Memory B cell (primary cell): ENCODE measurements around the gene GNG2.
"Not testable (repeated sequence)": the region's sequence is repeated elsewhere in the genome, so short reads cannot be mapped to it uniquely, and the experiment has no call there.

Source experiments
- ATAC-seq: fragments of 150-1000 bp; cut with Tn5 transposase; 2 replicates; pipeline ENCODE4 v1.10.0; 2021; ENCODE audit warnings: low read depth, mild to moderate bottlenecking, moderate library complexity
- DNase-seq, 2 donors: peaks; one replicate each; pipeline ENCODE4 v3.0.0; 2022; ENCODE audit warnings: low spot score in 2 of 2
- H3K27ac Mint-ChIP-seq: one replicate; pipeline ENCODE4 v1.8.0; 2022; ENCODE audit warnings: mild to moderate bottlenecking, moderate library complexity, mixed read lengths
- H3K27me3 Mint-ChIP-seq: one replicate; pipeline ENCODE4 v1.8.0; 2022; ENCODE audit warnings: mixed read lengths
- H3K36me3 Mint-ChIP-seq: one replicate; pipeline ENCODE4 v1.8.0; 2022; ENCODE audit warnings: mild to moderate bottlenecking, mixed read lengths
- H3K4me1 Mint-ChIP-seq: one replicate; pipeline ENCODE4 v1.8.0; 2022; ENCODE audit warnings: mixed read lengths
- H3K4me3 Mint-ChIP-seq: one replicate; pipeline ENCODE4 v1.8.0; 2022; ENCODE audit warnings: mild to moderate bottlenecking, moderate library complexity, mixed read lengths
- H3K9me3 Mint-ChIP-seq: one replicate; pipeline ENCODE4 v1.8.0; 2022; ENCODE audit warnings: mixed read lengths

The GNG2 gene

DNA sequence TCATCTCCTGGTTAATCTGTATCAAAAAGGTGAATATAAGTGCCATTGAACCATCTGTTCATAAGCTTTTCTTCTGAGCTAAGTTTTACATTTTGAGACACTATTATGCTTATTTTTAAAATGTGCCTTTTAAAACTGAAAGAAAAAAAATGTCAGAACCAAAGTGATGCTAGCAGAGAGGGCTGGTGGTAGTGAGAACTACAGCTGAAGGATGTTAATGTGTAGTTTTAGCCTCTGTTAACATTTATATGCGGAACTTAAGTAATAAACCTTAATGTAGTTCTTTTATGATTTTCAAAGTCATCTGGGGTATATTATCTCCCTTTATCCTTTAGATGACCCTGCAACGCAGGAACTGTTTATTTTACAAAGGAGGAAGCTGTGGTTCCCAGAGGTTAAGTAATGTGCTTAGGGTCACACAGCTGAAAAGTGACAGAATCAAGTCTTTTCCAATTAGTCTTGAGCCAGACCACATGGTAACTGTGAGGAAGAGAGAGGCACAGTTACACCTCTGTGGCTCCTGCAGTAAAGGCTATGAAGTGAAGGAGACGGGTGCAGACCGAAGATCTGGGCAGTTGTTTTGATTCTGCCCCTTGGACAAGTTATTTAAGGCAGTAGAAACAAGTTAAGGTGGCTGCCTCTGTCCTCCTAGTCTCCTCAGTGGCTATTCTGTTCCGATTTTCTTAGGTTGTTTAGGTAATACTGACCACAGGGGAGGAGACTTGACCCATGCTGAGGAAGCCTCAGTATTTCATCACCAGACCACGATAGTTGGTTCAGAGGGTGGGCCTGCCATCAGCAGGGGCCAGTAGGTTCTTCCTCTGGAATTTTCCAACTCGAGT, 23.9 kb downstream of the GNG2 start:
- no peaks in the 10 kb centered on the region for H3K9me3 Mint-ChIP-seq
- H3K4me1 Mint-ChIP-seq: peaks cover 22% of the 10 kb centered on the region
- peak overlapping the region; percentile 94 for H3K27ac Mint-ChIP-seq
- ATAC-seq (peak; percentile 71), DNase-seq (no peak)
- peaks cover 13% of the 10 kb centered on the region for H3K36me3 Mint-ChIP-seq
- peak overlapping the region; percentile 2 for H3K4me3 Mint-ChIP-seq
- no peaks in the 10 kb centered on the region for H3K27me3 Mint-ChIP-seq

DNA sequence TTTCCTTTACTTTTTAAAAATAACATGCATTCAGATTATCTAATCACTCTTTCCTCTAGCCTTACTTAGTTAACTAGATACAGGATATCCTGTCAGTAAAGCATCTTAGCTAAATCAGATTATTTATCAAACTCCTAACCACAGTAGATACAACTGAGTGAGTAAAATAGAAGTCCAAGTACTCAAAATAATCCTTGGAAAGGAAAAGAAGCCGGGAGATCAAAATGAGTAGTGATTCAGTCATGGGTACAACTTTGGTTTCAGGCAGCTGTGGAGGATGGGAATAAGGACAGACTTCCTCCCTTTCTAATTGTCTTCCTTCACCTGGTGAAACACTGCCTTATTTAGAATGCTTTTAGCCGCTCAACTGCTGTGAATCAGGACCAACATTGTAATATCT, 29.4 kb downstream of the GNG2 start:
- DNase-seq (no peak), ATAC-seq (no peak)
- H3K9me3 Mint-ChIP-seq: no peaks in the 10 kb centered on the region
- H3K4me3 Mint-ChIP-seq: no peak overlapping the region
- no peaks in the 10 kb centered on the region for H3K27me3 Mint-ChIP-seq
- H3K4me1 Mint-ChIP-seq: peaks cover 11% of the 10 kb centered on the region
- peaks cover 16% of the 10 kb centered on the region for H3K36me3 Mint-ChIP-seq
- H3K27ac Mint-ChIP-seq: peak overlapping the region; percentile 28

DNA sequence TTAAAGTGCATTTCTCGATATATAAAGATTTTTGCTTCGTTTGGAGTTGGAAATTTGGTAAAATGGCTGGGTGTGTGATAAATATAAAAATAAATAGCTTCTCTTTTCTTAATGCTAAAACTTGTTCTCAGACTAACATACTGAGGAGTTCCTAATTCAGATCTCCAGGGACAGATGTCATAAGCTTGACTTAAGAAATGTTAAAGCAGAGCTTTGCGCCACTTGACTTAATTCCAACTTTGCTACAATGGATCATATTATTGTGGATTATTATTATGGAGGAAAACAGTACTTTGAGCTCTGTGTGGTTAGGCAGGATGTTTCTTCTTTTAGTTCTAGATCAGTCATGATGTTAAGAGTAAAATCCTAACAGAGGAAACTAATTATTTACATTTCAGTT, 33.8 kb downstream of the GNG2 start:
- Mint-ChIP-seq H3K27ac (no peak overlapping the region), H3K4me3 (no peak overlapping the region), H3K9me3 (no peaks in the 10 kb centered on the region), H3K27me3 (no peaks in the 10 kb centered on the region), H3K4me1 (peaks cover 25% of the 10 kb centered on the region), H3K36me3 (peaks cover 28% of the 10 kb centered on the region)
- ATAC-seq (no peak), DNase-seq (no peak)

DNA sequence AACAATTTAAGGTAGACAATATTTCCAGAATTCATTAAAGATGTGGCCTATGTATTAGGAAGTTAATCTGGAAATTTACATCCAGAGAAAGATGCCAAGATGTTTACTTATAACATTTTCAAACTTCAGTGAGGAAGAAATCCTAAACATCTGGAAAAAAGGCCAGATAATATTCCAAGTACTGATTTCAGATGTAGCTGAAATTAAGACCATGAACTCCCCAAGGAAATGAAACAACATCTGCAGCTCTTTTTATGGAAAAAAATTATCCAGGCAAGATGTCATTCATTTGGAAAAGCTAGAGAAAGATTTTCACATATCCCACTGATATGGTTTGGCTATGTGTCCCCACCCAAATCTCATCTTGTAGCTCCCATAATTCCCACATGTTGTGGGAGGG, 35.0 kb downstream of the GNG2 start:
- Mint-ChIP-seq H3K4me1 (peaks cover 22% of the 10 kb centered on the region), H3K27me3 (no peaks in the 10 kb centered on the region), H3K9me3 (no peaks in the 10 kb centered on the region), H3K36me3 (peaks cover 25% of the 10 kb centered on the region), H3K4me3 (no peak overlapping the region), H3K27ac (peak overlapping the region; percentile 56)
- DNase-seq (no peak), ATAC-seq (no peak)

DNA sequence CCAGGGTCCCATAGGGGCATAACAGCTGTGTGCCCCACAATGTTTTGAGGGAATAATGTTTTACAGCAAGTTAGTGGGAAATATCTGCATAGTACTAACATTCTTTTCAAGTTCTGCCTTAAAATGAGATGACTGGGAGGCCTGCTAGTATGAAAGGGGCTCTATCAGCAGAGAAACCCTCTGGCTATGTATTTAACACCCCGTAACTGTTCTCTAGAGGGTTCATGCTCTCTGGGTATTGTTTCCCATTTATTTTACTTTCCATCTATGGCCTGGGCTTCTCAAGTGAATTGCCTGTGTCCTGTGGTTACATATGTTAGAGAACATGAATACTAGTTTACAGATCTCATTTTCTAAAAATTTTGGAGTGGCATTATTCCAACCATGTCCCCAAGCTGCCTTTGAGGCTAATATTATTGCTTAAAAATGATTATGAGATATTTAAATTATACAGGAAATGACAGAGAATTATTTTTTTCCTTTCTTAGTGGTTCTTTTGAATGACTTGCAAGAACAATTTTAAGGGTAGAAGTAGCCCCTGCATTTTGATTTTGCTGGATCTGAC, 37.5 kb downstream of the GNG2 start:
- Mint-ChIP-seq H3K9me3 (no peaks in the 10 kb centered on the region), H3K4me1 (peaks cover 23% of the 10 kb centered on the region), H3K36me3 (peaks cover 21% of the 10 kb centered on the region), H3K27ac (peak overlapping the region; percentile 87), H3K4me3 (no peak overlapping the region), H3K27me3 (no peaks in the 10 kb centered on the region)
- DNase-seq: no peak
- ATAC-seq: no peak

DNA sequence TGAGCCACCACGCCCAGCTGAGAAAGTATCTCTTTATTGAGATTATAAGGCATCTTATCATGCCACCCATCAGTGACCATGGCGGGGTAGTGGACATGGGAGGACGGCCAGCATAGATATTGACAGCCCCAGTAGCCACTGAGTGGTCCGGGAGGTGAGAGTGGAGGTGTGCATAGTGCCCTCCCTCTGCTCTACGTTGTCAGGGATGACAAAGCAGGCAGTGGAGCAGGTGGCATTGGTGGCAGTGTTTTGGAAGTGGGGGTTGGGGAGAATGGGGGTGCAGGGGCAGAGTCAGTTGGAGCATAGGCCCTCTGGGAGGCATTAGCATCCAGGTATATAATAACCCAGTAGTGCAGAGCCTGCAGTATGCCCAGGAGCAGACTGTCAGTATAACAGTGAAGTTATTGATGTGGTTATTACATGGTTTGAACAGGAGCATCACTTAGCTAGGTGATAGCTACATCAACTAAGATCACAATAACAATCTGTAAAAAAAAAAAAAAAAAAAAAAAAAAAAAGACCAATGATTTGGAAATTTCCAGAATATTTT, 41.1 kb downstream of the GNG2 start:
- DNase-seq (no peak), ATAC-seq (no peak)
- Mint-ChIP-seq H3K36me3 (peaks cover 24% of the 10 kb centered on the region), H3K9me3 (peaks cover 2% of the 10 kb centered on the region), H3K27ac (peak overlapping the region; percentile 14), H3K27me3 (no peaks in the 10 kb centered on the region), H3K4me1 (peaks cover 23% of the 10 kb centered on the region), H3K4me3 (no peak overlapping the region)

DNA sequence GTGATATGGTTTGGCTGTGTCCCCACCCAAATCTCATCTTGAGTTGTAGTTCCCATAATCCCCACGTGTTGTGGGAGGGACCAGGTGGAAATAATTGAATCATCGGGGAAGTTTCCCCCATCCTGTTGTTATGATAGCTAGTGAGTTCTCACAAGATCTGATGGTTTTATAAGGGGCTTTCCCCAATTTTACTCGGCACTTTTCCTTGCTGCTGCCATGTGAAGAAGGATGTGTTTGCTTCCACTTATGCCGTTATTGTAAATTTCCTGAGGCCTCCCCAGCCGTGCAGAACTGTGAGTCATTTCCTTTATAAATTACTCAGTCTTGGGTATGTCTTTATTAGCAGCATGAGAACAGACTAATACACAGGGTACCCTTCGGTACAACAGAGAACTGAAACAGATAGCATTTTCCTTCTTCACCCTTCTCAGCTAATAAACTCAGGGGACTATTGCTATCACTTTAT, 45.3 kb downstream of the GNG2 start:
- H3K27me3 Mint-ChIP-seq, H3K9me3 Mint-ChIP-seq: not testable (repeated sequence)
- Mint-ChIP-seq H3K4me1 (peaks cover 17% of the 10 kb centered on the region), H3K36me3 (peaks cover 22% of the 10 kb centered on the region), H3K27ac (peak overlapping the region; percentile 93), H3K4me3 (peak overlapping the region; percentile 28)
- ATAC-seq: peak; percentile 90
- DNase-seq: peak; percentile 19 to 45

DNA sequence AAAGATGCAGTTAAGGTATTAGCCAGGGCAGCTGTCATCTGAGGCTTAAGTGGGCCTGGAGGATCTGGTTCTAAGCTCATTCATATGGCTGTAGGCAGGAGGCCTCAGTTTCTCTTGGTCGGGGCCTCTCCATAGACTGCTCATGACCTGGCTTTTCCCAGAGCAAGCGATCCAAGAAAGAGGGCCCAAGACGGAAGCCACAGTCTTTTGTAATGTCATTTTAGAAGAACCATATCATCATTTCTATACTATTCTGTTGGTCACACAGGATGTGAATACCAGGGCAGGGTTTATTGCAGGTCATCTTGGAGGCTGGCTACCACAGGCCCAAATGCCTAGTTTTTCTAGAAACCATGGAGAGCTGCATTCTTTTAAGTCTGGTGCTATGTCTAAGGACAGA, 47.7 kb downstream of the GNG2 start:
- no peak for DNase-seq
- H3K4me3 Mint-ChIP-seq: no peak overlapping the region
- H3K27me3 Mint-ChIP-seq: no peaks in the 10 kb centered on the region
- H3K4me1 Mint-ChIP-seq: peaks cover 17% of the 10 kb centered on the region
- peaks cover 22% of the 10 kb centered on the region for H3K36me3 Mint-ChIP-seq
- no peak overlapping the region for H3K27ac Mint-ChIP-seq
- ATAC-seq: no peak
- peaks cover 2% of the 10 kb centered on the region for H3K9me3 Mint-ChIP-seq

DNA sequence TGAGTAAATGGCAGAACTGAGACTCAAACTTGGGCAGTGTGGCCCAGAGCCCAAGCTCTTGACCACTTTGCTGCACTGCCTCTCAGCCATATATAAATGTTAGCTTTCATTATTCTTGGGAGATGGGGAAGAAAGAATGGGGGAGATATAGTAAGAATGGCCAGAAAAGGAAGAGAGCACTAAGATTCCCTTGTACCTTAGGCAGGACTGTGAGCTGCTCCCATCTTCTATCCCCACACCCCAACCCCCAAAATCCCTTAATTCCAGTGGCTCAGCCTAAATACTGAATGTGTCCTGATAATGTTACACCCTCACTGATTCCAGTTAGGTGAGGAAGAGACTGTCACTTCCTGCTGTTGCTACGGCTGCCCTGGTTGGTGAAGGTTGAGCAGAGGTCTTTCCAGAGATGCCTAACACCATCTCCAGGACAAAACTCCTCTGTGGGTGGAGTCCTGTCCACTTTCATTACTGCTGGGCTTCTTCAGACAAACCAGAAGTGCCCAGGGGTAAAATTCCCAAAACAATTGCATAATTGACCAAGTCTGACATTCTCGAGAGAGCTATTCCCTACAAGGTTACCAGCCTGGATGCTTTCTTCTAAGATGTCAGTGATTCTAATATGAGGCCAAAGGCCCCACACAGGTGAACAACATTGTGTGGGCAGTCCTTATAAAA, 51.8 kb downstream of the GNG2 start:
- DNase-seq: no peak
- peak overlapping the region; percentile 86 for H3K27ac Mint-ChIP-seq
- peaks cover 19% of the 10 kb centered on the region for H3K36me3 Mint-ChIP-seq
- no peaks in the 10 kb centered on the region for H3K27me3 Mint-ChIP-seq
- H3K9me3 Mint-ChIP-seq: no peaks in the 10 kb centered on the region
- no peak overlapping the region for H3K4me3 Mint-ChIP-seq
- H3K4me1 Mint-ChIP-seq: peaks cover 19% of the 10 kb centered on the region
- no peak for ATAC-seq

DNA sequence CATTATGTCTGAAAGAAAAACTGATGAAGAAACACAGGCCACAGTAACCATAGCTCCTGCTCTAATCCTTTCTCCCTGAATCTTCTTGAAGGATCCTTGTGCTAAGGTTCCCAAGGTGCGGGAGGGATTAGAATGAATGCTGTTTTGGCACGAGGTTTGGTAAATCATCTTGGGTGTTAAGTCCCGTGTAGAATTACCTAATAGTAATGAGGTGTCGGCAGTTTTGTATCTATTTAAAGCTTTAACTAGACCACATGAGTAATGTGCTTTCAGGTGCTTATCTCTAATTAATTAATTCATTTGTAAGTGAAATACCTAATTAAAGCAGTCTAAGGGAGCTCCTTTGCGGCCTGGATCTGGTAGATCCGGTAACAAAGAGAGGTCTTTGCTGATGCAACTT, 53.9 kb downstream of the GNG2 start:
- H3K9me3 Mint-ChIP-seq: no peaks in the 10 kb centered on the region
- no peak overlapping the region for H3K4me3 Mint-ChIP-seq
- ATAC-seq (no peak), DNase-seq (no peak)
- H3K27ac Mint-ChIP-seq: no peak overlapping the region
- peaks cover 16% of the 10 kb centered on the region for H3K36me3 Mint-ChIP-seq
- H3K27me3 Mint-ChIP-seq: no peaks in the 10 kb centered on the region
- H3K4me1 Mint-ChIP-seq: peaks cover 17% of the 10 kb centered on the region

DNA sequence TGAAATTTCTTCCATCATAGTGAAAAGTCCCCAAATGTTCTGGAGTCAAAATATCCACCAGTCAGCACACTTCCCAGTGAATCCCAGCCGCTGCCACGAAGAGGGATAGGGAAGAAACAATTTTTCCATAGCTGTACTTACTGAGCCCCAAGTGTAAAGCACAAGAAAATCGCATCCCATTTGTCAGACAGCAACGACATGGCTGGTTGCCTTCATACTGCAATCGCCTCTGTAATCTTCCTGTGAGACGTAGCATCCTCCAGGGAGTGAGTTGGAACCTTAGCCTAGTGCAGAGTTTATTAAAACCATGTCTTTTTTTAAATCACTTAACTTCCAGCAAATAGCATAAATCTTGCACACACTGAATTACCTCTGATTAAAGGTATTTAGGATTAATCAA, 56.8 kb downstream of the GNG2 start:
- DNase-seq: no peak
- Mint-ChIP-seq H3K27me3 (no peaks in the 10 kb centered on the region), H3K36me3 (peaks cover 10% of the 10 kb centered on the region), H3K4me3 (no peak overlapping the region), H3K9me3 (no peaks in the 10 kb centered on the region), H3K4me1 (peaks cover 13% of the 10 kb centered on the region), H3K27ac (no peak overlapping the region)
- ATAC-seq: no peak

DNA sequence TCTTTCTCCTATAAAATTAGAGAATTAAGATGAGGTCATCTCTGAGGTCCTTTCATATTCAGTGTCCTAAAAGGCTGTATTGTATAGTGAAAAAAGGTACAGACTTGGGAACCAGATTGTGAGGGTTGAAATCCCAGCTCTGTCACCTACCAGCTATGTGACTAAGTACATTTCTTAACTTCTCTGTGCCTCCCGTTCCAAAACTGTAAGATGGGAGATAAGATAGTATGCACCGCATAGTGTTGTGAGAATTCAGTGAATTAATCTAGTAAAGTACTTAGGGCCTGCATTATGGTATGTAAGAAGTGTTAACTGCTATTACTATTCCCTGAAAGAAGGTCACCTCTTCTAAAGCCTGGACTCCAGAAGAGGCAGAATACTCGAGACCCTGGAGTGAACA, 60.6 kb downstream of the GNG2 start:
- Mint-ChIP-seq H3K36me3 (peaks cover 10% of the 10 kb centered on the region), H3K9me3 (no peaks in the 10 kb centered on the region), H3K27me3 (no peaks in the 10 kb centered on the region), H3K4me1 (peaks cover 11% of the 10 kb centered on the region), H3K27ac (peak overlapping the region; percentile 62), H3K4me3 (no peak overlapping the region)
- DNase-seq (no peak), ATAC-seq (no peak)

DNA sequence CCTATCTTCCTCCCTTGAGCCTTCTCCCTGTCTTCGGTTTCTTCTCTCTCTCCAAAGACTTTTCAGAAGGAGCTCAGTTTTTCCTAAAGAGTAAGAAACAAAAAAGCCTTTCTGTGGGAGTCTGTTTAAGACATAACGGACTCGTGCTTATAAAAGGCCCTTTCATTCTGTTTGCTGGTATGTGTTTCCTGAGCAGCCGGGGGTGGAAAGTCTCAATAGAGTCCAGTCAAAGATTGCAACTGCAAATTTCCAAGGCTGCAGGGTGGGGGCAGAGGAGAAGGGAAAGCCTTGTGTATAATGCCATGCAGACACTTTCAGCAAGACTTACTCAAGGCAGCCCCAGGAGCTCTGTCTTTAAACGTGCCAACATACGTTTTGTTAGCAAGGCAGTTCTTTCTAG, 62.2 kb downstream of the GNG2 start:
- Mint-ChIP-seq H3K4me1 (peaks cover 10% of the 10 kb centered on the region), H3K9me3 (no peaks in the 10 kb centered on the region), H3K27me3 (no peaks in the 10 kb centered on the region), H3K27ac (no peak overlapping the region), H3K36me3 (peaks cover 9% of the 10 kb centered on the region), H3K4me3 (no peak overlapping the region)
- DNase-seq (no peak), ATAC-seq (no peak)

DNA sequence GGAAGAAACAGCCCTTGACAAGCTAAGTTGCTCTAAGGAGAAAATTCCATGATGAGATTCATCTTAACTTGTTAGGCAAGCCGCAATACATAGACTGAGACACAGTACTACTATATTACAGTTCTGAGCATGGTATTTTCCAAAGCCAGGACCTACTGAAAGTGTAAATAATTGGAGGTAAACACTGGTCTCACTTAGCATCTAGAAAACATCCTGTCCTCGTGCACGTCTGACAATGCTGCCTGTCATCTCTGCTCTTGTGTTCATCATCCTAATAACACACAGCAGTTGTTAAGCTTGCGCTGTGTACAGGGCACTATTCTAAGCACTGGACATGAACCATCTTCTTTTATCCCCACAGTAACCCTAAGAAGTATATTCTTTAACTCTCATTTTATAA, 64.2 kb downstream of the GNG2 start:
- H3K4me3 Mint-ChIP-seq: no peak overlapping the region
- H3K27ac Mint-ChIP-seq: peak overlapping the region; percentile 39
- no peaks in the 10 kb centered on the region for H3K9me3 Mint-ChIP-seq
- no peaks in the 10 kb centered on the region for H3K27me3 Mint-ChIP-seq
- H3K4me1 Mint-ChIP-seq: peaks cover 10% of the 10 kb centered on the region
- H3K36me3 Mint-ChIP-seq: peaks cover 9% of the 10 kb centered on the region
- ATAC-seq: no peak
- DNase-seq: no peak
